Small intestine (tissue), 7 donors: ENCODE data around the gene NMRK1. TPM values are rescaled to one million over a fixed set of nuclear protein-coding genes. Genes with fewer than 3 reads are reported as not detected.
A peak's percentile ranks its signal among the peaks of the same experiment; 100 is the strongest.

Source experiments
- DNase-seq, 2 donors: peaks; one replicate each; pipeline versions ENCODE4 v3.0.0 to v3.0.0-alpha.2; 2013
- FAIRE-seq: peaks from 2 replicates; lab custom pipeline; 2012; peaks lifted over from hg19 to GRCh38; lab: Jason Lieb, UNC
- H3K27ac ChIP-seq, 3 donors: one replicate each; pipeline ENCODE4 v1.5.1; 2013; ENCODE audit warnings: low read length in 2 of 3, mild to moderate bottlenecking in 2 of 3, control low read depth in 1 of 3, inconsistent platforms in 1 of 3, low read depth in 1 of 3, moderate library complexity in 1 of 3
- H3K27me3 ChIP-seq, 3 donors: one replicate each; pipeline ENCODE4 v1.6.1; 2013; ENCODE audit warnings: low read length in 3 of 3, inconsistent platforms in 1 of 3; ENCODE audit not compliant: control insufficient read depth in 3 of 3, insufficient read depth in 3 of 3
- H3K36me3 ChIP-seq, 3 donors: one replicate each; pipeline ENCODE4 v1.6.1; 2013; ENCODE audit warnings: low read length in 3 of 3, inconsistent platforms in 1 of 3, low read depth in 1 of 3, mild to moderate bottlenecking in 1 of 3, moderate library complexity in 1 of 3; ENCODE audit not compliant: control insufficient read depth in 3 of 3, insufficient read depth in 2 of 3
- H3K4me1 ChIP-seq, 3 donors: one replicate each; pipeline ENCODE4 v1.6.1; 2013; ENCODE audit warnings: low read length in 2 of 3, inconsistent platforms in 1 of 3, low read depth in 1 of 3, mild to moderate bottlenecking in 1 of 3, moderate library complexity in 1 of 3; ENCODE audit not compliant: control insufficient read depth in 3 of 3, insufficient read depth in 2 of 3
- H3K4me3 ChIP-seq, 3 donors: one replicate each; pipeline ENCODE4 v1.5.1; 2013; ENCODE audit warnings: low read length in 3 of 3, control low read depth in 1 of 3, inconsistent platforms in 1 of 3, low read depth in 1 of 3, mild to moderate bottlenecking in 1 of 3, moderate library complexity in 1 of 3
- H3K9me3 ChIP-seq, 2 donors: one replicate each; pipeline ENCODE4 v1.6.1; 2013; ENCODE audit warnings: low read depth in 1 of 2, low read length in 1 of 2; ENCODE audit not compliant: control insufficient read depth in 2 of 2, insufficient read depth in 1 of 2
- WGBS, 3 donors: extraction: QIAGEN DNeasy Blood & Tissue Kit; methylation state at CpG; one replicate each; pipeline ENCODE4 v1.1.7; 2013; 5-methylcytosine and 5-hydroxymethylcytosine counted together
- polyA plus RNA-seq, 4 donors: library from polyadenylated mRNA; stranded (reverse) in 3 of 4; unstranded in 1 of 4; fragments of 200-250 nt in 3 of 4; fragments of 120-200 nt in 1 of 4; gene quantifications; one replicate each; pipeline versions ENCODE4 v1.2.1 to v1.2.3, GENCODE V29; 2013
- donor health status: healthy with polysubstance abuse.
- donor health status: control.
- donor health status: control.
- donor health status: Bipolar disorder and iron deficiency.
- donor health status: healthy.

NMRK1 gene
- polyA plus RNA-seq, 4 donors = 19.9 to 95.7 (median 47.9) TPM

DNA sequence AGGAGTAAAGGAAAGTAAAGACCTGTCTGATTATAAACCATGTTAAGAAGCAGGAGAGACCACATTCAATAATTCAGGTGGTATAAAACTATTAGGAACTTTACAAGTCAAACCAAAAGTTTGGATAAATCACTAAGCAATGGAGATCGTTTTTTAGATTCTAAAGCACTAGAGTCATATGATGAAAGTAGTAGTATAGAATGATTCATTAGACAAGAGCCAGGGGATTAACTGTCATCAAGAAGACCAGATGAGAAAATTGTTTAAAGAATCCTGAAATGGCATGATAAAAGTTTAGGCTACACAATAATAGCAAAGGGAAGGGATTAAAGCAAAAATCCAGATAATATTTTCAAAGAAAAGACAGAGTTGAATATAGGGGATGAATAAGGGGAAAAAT, 46.9 kb downstream of the NMRK1 start:
- FAIRE-seq = no peak
- Histone ChIP-seq H3K4me1 (no peaks in the 10 kb centered on the region), H3K27ac (no peak overlapping the region), H3K4me3 (no peak overlapping the region), H3K36me3 (no peaks in the 10 kb centered on the region), H3K27me3 (no peaks in the 10 kb centered on the region), H3K9me3 (no peaks in the 10 kb centered on the region)
- no peak for DNase-seq
- WGBS, 3 donors = 65 to 79% (median 71%) methylated on average over 1 of the region's 1 CpG

DNA sequence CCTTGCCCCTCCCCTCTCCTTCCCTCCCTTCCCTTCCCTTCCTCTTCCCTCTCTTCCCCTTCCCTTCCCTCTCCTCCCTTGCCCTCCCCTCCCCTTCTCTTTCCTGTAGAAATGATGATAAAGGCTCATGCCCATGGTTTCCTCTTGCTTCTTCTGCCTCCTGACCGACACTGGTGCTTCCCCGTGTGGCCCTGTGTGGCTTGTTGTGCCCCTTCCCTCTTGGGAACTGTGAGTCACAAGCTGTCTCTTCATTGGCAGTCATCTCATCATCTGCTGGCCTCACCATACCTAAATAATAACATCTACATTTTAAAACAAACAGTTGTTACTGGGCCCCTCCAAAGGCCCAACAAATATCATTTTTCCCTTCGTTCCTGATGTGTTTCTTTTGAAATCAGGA, 48.2 kb downstream of the NMRK1 start:
- DNase-seq = no peak
- WGBS, 3 donors = 79 to 88% (median 86%) methylated on average over 3 of the region's 3 CpGs
- H3K4me3 ChIP-seq = no peak overlapping the region
- FAIRE-seq = no peak
- H3K4me1 ChIP-seq = no peaks in the 10 kb centered on the region
- H3K27me3 ChIP-seq = no peaks in the 10 kb centered on the region
- no peak overlapping the region for H3K27ac ChIP-seq
- H3K36me3 ChIP-seq = no peaks in the 10 kb centered on the region
- no peaks in the 10 kb centered on the region for H3K9me3 ChIP-seq

DNA sequence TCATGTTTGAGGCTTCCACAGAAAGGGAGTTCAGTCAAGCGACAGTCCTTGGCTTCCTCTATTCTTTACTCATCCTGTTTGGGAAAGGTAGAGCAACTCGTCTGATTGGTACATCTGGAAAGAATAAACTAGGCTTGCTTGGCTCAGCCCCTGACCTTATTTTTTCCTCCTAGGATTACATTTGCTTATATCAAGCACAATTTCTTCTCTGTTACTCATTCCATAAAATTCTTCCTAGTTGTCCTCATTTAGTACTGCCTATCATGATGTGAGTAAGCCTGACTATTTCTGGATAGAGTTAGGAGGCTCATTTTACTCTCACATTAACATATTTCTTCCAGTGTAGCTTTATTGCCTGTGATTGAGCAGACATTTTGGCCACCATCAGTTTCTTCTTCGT, 48.9 kb downstream of the NMRK1 start:
- H3K27ac ChIP-seq = no peak overlapping the region
- no peaks in the 10 kb centered on the region for H3K27me3 ChIP-seq
- DNase-seq = no peak
- H3K4me3 ChIP-seq = no peak overlapping the region
- no peak for FAIRE-seq
- no peaks in the 10 kb centered on the region for H3K4me1 ChIP-seq
- WGBS, 3 donors = 80 to 93% (median 89%) methylated on average over 3 of the region's 3 CpGs
- H3K9me3 ChIP-seq = no peaks in the 10 kb centered on the region
- H3K36me3 ChIP-seq = no peaks in the 10 kb centered on the region

DNA sequence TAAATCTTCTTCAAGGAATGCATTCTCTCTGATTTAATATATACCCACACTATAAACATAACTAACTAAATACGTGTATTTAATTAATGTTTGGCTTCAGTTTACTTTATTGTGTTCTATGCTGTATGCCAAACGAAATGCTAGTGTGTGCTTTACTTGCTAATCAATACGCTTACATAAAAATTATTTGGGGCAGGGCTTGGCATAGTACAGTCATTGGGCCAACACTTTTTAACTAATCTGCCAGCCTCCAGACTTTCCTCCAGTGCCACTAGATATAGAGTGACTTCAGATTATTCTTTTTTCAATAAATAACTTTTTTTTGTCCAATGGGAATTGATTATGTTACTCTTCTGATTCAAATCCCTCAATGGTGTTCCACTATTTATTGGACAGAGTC, 51.2 kb downstream of the NMRK1 start:
- 76 to 86% (median 82%) methylated on average over 3 of the region's 3 CpGs for WGBS, 3 donors
- Histone ChIP-seq H3K27me3 (no peaks in the 10 kb centered on the region), H3K4me1 (peaks cover 0 to 3% (median 3%) of the 10 kb centered on the region in 3 donors), H3K9me3 (no peaks in the 10 kb centered on the region), H3K36me3 (no peaks in the 10 kb centered on the region), H3K4me3 (no peak overlapping the region), H3K27ac (no peak overlapping the region)
- no peak for FAIRE-seq
- DNase-seq = no peak

- no peak overlapping the region for H3K27ac ChIP-seq
- peaks cover 0 to 3% (median 3%) of the 10 kb centered on the region in 3 donors for H3K4me1 ChIP-seq
- FAIRE-seq (peak; percentile 61), DNase-seq (peak; percentile 21 to 41)
- no peaks in the 10 kb centered on the region for H3K36me3 ChIP-seq
- H3K9me3 ChIP-seq = no peaks in the 10 kb centered on the region
- no peak overlapping the region for H3K4me3 ChIP-seq
- no peaks in the 10 kb centered on the region for H3K27me3 ChIP-seq
- WGBS, 3 donors = 41 to 53% (median 47%) methylated on average over 2 of the region's 2 CpGs
Measured at GRCh38 chr9:75033791-75034473, 54.0 kb downstream of the NMRK1 start.

DNA sequence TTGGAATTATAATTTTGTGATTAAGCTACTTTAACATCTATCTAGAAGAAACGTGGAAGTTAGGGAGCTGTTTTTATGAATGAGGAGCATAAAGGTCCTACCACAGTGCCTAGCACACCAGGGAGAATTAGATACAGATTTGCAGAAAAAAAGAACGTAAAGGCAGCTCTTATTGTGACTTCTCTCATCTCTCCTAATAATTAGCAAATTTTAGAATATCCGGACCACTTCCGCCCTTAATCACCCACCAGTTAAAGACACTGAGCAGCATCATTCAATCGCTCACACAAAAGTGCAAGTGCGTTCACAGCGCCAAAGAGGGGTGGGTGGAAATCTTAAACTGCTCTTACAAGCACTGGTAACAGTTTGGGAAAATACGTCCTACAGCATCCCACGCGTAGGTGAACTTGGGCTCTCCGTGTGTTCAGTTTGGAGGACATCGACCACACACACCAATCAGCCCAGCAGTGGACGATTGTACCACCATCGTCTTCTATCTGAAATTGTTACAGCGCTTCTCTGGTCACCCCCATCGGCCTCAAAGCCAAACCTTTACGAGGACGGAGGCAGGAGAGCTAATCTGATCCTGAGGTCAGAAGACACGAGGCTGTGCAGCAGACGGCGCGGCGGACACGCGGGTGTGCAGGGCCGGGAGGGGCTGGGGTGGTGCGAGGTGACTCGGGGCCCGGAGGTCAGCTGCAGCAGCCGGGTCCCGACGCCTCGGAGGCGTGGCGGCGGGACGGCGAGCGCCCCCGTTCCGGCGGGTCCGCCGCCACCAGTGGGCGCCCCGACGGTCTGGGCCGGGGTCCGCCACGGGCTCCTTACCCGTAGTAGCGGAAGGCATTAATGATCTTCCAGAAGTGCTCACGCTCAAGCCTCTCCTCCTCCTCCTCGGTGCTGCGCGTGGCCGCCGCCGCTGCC, 60.5 kb downstream of the NMRK1 start:
- FAIRE-seq (no peak), DNase-seq (peak; percentile 72 to 87)
- Histone ChIP-seq H3K27me3 (no peaks in the 10 kb centered on the region), H3K27ac (peak overlapping the region; percentile 88 to 97 (median 96)), H3K9me3 (no peaks in the 10 kb centered on the region), H3K36me3 (no peaks in the 10 kb centered on the region), H3K4me3 (peak overlapping the region; percentile 61 to 85 (median 65)), H3K4me1 (peaks cover 0 to 3% (median 3%) of the 10 kb centered on the region in 3 donors)
- WGBS, 3 donors = 0% methylated on average over 35 to 59 of the region's 59 CpGs

DNA sequence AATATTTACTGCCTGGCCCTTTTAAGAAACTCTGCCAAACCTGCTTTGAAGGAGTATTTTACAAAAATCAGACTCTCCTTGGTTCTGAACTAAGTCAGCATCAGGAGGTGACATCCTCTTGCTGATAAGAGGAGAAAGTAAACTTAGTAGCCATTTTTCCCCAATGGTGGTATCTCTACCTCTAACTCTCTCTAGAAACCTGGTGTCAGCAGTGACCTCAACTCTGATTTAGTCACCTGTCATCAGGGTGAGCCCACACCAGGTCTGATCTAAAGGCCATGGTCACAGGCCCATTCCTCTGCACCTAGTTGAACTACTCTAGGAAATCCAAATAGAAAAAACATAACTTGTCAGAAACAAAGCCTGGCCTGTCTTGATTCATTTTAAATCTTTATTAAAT, 64.1 kb downstream of the NMRK1 start:
- no peak overlapping the region for H3K4me3 ChIP-seq
- H3K9me3 ChIP-seq = peaks cover 0 to 3% of the 10 kb centered on the region in 2 donors
- DNase-seq (no peak), FAIRE-seq (no peak)
- H3K4me1 ChIP-seq = peaks cover 0 to 3% (median 3%) of the 10 kb centered on the region in 3 donors
- H3K27me3 ChIP-seq = no peaks in the 10 kb centered on the region
- no peak overlapping the region for H3K27ac ChIP-seq
- H3K36me3 ChIP-seq = peaks cover 0 to 4% (median 0%) of the 10 kb centered on the region in 3 donors

DNA sequence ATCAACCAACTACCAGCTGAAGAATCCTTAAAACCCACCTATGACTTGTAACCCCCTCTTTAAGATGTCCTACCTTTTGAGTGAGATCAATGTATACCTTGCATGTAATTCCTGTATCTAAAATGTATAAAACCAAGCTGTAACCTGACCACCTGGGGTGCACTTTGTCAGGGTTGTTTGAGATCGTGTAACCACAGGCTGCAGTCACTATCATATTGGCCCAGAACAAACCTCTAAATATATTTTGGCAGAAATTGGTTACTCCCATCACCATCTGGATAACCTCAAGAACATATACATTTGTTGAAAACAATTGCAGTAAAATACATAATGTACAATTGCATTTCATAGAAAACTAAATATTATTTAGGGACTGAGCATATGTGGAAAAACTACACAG, 68.3 kb downstream of the NMRK1 start:
- 63 to 88% (median 84%) methylated on average over 1 of the region's 1 CpG for WGBS, 3 donors
- peaks cover 0 to 7% (median 1%) of the 10 kb centered on the region in 3 donors for H3K36me3 ChIP-seq
- FAIRE-seq (no peak), DNase-seq (no peak)
- no peaks in the 10 kb centered on the region for H3K4me1 ChIP-seq
- H3K9me3 ChIP-seq = peaks cover 0 to 3% of the 10 kb centered on the region in 2 donors
- no peaks in the 10 kb centered on the region for H3K27me3 ChIP-seq
- no peak overlapping the region for H3K4me3 ChIP-seq
- H3K27ac ChIP-seq = no peak overlapping the region
